ENCODE data around the gene AREG. TPM values are rescaled to one million over a fixed set of nuclear protein-coding genes. Genes with fewer than 3 reads are reported as not detected.

Gene AREG
- total RNA-seq, 1 donor from 2014 or later: 7.4 TPM

DNA sequence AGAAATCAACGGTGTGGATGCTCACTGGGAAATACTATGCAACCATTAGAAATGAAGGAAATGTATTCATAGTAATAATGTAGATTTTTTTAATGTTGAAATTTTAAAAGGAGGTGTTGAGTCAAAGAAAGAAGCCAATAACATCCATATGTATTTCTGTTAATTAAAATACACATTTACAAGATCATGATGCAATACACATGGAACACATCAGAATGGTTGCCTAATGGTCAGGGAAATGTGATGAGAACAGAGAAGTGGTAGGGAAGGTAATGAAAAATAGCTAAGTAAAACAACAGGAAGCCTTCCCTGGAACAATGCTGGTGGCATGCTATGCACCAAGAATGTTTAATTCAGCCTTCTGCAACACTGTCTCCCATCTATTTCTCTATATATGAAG, 18.2 kb downstream of the AREG start:
- DNase-seq (ENCODE audit: low spot score): no peak

DNA sequence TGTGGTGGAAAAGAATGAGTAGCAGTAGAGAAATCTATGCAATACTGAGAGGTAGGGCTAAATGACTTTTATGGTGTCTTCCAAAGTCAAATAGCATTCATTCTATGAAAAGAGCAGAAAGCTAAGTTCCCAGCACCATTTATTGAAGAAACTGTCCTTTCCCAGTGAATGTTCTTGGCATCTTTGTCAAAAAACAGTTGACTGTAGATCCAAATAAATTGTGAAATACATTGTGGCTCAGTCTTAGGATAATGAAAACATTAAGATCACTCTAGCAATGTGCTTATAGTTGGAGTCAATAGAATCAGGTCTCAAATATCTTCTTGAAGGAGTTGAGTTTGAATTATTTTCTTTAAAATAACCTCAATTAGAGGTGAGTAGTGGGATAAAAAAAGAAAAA, 19.4 kb downstream of the AREG start:
- DNase-seq (ENCODE audit: low spot score): no peak

DNA sequence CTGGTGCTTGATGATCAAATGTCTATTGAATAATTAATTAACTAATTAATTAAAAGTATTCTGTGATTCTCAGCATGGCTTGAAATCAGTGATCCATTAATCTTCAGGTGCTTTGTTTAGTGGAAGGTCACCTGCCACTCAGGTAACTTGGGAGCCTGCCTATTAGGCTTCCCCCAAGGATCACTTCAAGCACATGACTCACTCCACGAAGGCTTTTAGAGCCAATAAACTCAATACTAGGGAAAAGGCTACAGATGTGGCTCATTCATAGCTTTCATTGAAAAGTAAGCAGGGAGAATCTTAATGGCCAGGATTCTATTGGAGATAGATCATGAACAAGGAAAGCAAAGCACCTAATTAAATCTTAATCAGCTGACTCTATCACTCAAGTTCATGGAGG, 21.3 kb downstream of the AREG start:
- no peak for DNase-seq (ENCODE audit: low spot score)

DNA sequence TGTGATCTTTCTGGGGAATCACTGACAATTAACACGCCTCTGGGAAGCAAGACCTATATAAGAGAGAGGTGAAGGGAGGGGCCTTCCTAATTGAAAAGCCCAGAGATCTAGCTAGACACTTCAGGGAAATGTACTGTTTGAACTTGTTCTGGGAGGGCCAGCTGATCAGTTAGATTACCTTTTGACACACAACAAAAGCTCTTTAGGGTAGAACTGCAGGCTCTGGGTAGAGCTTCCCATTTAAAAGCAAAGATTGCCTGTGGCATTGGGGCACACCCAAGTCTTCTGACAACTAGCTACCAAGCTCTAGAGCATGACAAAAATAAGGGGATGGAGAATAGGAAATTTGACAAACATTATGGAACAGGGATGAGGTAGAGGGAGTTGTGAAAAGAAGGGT, 26.3 kb downstream of the AREG start:
- no peak for DNase-seq (ENCODE audit: low spot score)

DNA sequence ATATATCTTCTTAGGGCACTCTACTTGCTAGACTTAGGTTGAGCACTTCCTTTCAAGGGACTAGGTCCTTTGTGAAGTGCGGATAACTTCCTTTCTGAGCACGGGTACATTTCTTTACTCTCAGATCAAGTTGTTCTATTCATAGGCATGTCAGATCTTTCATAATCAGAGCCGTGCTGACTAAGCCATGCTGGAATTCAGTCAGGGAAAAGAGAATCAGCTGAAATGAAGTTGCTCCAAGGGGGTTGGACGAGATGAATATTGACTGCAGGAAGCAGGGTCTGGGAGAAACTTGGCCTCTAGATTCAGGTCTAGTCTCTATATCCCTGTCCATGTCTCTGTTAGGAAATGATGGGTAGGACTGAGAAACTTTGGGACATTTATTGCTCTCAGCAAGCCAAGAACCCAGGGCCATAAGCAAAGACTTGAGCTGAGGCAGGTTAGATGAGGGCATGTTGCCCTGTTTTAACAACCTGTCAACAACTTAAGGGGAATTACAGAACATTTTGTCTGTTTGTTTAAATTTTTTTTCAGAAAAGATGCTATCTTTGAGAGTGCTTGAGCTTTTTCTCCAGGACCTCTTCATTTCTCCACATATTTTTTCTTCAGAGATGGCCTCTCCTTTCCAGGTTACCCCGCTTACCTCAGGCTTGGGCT, 28.3 kb downstream of the AREG start:
- no peak for DNase-seq (ENCODE audit: low spot score)

DNA sequence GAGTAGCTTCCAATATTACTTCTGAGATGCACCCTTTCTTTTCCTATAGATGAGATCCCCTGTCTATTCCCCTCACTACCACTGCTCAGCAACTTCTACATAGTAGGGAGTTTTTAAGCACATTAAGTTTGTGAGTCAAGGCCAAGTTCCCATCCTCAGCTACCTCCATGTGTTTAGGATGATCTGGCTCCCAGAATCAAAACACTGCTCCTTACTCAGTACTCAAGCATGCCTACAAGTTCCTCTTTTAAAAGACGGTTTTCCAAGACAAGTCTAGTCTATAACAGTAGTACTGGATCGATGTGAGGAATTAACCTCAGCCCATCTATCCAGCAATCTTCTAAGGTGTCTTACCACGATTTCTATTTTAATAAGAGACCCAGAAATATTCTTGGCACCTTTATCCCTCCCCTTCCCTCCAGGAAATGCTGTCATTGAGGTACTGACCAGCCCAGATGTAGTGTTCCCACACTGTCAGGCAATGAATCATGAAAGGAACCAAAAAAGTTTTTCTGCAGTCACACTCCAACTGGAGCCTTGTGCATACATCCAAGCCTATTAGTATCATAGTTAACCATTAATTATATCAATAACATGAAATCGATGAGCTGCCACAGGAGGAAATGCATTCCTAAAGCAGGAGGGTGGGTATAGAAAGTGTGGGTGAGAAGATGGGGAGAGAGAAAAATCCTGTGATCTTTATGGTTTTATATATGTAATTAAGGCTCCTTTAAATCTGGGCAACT, 29.6 kb downstream of the AREG start:
- no peak for DNase-seq (ENCODE audit: low spot score)

DNA sequence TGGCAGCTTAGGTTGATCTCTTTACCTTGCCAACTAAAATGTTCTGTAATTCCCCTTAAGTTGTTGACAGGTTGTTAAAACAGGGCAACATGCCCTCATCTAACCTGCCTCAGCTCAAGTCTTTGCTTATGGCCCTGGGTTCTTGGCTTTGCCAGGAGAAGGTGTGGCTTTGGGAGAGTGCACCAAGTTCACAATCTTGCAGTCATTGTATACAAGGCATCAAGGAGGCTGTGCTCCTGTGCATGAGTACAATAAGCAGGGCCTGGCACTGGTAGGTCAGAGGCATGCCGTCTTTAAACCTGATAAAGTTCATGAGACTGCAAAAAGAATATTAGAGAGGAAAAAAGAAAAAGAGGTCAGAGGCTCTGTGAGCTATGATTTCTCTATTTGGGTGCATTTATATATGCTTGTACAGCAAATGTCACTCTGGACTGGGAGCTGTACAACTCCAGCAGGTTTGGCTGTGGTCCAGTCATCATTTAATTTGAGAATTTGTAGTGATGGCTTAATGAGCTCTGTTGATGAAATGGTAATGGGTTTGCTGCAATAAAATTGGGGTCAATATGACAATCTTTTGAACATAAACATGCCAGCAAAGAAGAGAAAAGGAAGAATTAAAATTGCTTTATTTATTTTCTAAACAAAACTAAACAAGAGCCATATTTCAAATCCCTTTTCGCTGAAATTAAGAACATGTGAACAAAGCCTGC, 30.3 kb downstream of the AREG start:
- no peak for DNase-seq (ENCODE audit: low spot score)

DNA sequence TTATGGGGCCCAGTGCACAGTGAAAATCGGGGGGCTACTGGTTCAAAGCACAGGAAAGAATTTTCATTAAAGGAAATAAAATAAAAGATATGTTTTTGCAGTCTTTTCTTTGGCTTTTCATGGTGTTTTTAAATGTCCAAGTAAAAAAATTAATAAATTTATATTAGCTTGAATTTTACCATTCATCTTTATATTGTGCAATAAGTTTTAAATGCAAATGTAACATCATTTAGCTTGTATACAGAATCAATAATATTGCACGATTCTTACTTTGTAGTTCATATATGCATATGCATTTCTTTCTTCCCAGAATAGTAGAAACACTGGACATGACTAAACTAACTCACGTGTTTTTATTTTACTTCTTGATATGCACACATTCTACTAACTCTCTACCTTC, 31.0 kb downstream of the AREG start:
- no peak for DNase-seq (ENCODE audit: low spot score)

DNA sequence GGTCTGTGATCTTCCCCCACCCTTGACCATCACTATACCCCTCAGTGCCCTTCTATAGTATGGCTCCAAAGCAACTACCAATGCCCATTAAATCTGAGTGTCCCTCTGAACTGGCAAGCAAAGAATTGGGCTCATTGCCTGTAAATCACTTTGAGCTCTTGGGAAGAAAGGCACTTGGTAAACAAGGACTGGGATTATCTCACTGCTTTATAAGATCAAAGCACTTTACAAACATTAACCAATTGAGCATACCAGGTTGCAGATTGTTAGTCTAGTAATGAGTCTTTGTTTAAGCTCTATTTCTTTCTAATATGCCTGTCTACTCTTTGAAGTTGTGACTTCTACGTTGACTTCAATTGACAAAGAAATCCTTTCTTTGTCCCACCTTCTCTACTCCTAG, 34.1 kb downstream of the AREG start:
- DNase-seq (ENCODE audit: low spot score): no peak

DNA sequence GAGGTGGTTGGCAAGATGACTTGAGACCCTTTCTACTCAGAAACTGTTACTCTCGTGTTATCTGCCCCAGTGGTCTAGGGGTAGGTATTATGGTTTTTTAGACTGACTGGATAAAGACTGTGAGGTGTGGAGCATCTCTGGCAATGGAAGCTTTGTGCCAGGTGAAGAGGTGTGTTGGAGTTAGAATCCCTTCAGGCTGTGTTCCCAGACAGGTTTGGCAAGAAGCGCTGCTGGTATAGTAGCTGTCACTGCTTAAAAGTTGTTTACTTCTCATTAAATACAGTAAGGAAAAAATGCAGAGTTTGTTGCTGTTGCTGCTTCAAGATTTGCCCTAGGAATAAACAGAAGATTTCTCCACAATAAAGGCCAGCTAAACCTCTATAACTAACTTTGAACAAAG, 35.3 kb downstream of the AREG start:
- DNase-seq (ENCODE audit: low spot score): no peak

DNA sequence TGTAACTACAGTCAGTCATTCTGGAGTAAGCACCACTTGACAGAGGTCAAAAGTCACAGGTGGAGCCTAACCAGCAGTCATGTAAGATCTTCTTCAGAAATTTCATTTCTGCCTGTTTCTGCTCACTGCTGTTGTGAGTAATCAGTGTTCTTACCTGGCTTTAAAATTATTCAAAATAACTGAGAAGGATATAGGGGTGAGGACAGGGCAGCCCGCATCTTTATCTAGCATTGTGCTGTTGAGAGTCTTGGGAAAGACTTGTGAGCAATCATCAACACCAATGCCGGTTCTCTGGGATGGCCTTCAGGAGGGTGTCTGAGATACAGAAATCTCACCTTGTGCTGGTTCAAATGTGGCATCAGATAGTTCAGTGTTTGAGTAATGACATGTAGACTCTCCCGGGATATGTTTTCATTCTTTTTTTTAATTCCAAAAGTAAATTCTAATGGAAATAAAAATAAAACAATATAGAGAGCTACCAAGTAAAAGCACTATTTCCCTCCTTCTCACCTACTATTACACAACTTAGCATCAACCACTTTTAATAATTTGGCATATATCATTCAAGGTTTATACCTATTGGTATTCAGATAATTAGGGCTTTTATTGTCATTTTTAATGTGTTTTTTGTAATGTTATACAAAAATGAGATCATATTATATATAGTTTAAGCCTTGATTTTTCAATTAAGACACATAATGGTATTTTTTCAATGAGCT, 37.1 kb downstream of the AREG start:
- no peak for DNase-seq (ENCODE audit: low spot score)

DNA sequence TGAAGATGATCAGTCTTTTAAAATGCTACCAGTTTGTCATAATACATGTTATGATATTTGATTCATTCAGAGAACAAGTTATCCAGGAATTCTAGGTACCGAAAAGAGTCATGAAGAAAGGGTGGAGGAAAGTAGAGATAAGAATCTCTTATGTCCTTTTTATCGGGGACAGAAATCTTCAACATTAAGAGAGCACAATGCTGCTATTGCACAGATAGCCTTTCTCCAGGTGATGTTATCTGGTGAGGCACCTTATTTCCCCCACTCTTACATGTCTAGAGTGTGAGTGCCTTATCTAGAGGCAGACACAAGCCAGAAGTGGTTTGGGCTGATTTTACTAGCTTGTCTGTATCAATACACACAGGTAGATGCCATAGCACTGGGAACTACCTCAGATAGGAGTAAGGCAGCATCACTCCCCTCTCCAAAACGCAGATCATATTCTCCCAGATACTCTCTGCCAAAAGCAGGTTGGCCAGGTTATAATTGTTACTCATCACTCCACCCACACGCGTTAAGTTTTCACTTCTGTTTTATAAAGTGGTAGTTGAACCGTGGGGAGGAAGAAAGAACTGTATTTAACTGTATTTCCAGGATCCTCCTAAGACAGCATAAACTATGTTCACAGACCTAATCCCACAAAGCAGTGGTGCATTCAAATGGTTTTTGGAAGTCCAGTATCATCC, 38.4 kb downstream of the AREG start:
- DNase-seq (ENCODE audit: low spot score): no peak

DNA sequence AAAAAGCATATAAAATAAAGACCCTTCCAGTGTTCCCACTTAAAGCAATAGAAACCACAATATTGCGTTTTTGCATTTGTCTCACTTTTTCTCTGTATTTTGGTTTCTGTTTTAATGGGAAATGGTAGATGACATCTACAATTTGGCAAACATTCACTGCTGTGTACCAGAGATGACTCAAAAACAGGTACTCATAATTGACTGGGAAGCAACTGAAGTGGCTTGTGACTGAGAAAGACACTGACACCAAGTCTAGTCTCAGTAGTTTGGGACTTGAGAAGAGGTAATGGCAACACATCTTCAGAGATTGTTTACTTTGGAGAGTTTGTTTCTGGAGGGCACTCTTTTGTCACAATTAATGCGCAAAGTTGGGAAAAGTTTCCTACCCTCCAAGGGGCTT, 42.0 kb downstream of the AREG start:
- DNase-seq (ENCODE audit: low spot score): no peak

DNA sequence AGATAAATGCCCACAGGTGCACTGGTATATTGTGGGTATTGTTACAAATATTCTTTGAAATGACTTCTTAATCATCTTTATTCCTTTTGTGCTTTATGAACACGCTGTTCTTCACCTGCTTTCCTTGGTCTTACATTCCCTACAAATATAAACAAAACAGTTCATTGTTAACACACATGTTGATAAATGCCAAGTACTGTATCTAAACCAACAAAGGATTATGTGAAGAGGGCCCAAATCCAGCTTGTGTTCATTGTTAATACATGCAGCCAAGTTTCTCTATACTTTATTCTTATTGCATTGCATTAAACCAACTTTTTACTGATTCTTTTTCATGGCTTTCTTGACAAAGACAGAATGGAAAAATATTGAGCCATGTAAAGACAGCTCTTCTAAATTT, 42.8 kb downstream of the AREG start:
- DNase-seq (ENCODE audit: low spot score): no peak

DNA sequence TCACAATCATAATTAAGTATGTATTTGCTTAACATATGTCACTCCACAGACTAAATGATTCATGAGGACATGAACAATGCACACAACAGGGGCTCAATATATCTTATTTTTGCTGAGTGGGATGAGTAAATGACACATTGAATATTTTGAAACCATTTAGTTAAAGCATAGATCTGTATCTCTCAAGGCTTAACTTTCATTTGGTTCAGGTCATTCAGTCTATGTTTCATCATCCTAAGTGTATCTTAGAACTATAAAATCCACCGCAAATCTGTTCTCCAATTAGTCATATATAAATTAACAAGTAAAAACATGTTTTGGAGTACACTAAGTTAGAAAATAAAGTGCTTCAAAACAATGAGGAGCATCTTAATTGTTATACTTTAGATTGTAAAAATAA, 45.8 kb downstream of the AREG start:
- no peak for DNase-seq (ENCODE audit: low spot score)

DNA sequence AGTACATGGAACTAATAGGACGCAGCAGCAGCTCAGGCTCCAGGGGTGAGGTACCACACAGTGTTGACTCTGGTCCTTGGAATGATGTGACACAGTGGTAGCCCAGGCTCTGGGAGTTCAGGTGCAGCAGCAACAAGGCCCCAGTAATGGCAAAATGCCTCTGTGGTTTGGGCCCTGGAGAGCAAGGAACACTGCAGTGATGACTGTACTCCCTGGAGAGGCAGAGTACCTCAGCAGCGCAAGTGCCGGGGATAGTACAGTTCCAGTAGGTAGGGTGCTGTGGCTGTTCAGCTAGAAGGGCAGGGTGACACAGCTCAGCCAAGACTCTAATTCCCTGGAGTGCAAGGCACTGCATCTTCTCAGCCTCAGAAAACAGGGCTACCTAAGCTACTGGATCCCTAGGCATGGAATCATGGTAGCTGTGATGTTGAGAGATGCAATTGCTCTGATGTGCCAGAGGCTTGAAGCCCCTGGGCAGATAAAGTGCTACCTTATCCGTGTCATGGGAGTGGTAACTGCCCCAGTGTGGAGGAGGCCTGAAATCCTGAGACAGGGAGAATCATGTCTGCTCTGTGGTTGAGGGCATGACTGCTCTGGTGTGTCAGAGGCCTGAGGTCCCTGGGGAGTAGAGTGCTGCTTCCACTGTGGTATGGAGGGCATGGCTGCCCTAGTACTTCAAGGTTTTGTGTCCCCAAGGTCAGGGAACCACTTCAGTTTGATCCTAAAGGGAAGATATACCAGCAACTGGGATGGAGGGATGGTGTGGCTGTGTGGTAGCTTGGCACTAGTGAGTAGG, 55.2 kb downstream of the AREG start:
- no peak for DNase-seq (ENCODE audit: low spot score)

DNA sequence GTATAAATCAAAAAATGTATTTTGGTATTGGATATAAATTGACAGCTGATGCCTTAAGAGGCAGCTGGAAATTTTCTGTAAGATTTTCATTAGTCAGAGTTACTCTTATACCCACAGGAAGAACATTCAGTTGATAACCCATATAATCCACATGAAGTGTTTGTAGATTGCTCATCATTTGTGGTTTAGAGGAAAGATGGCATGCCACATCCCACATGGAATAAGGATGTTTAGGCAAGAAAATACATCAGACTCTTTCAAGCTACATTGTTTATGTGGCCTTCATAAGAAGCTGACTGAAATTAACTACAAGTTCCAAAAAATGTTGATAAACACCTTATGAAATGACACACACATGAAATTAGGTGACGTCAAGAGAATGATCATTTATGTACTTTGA, 56.6 kb downstream of the AREG start:
- DNase-seq (ENCODE audit: low spot score): no peak

DNA sequence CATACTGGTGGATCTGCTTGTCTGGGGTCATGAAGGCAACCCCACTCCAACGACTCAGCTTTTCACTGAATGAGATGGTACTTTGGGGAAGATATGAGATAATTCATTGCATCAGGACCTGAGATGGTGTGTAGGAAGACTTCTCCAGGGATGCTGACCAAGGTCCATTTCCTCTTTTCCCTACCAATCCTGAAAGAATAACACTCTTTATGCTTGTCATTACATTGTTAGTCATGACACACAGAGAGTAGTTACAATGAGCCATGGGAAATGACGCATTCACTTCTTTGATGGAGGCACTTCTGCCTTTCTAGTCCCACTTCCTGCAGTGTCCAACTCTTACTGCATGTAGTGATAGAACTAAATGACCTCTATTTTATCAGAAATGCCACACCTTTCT, 58.6 kb downstream of the AREG start:
- no peak for DNase-seq (ENCODE audit: low spot score)

DNA sequence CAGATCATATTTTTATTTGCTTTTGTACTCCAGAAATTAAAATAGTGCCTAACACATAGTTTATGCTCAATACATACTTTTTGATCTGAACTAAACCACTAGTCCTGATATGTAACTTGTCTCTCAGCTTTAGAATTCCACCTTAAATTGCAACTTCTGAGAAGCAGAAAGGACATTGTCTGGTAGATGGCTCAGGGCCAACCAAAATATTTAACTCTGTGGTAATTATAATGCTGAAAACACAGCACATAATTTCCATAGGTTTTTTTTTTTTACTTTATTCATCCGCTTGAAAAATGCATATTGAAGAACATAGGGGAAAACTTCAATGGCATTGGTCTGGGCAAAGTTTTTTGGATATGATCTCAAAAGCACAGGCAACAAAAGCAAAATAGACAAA, 59.3 kb downstream of the AREG start:
- DNase-seq (ENCODE audit: low spot score): no peak
